ENCODE data around the gene TLE1.

- TF ChIP-seq CTCF (IDR thresholded peaks at IDR 0.05; ENCODE audit: low read depth, low read length) (no peak), POLR2A (IDR thresholded peaks at IDR 0.05; ENCODE audit: extremely low read depth, insufficient read length) (no peak), MYC (IDR thresholded peaks at IDR 0.05; ENCODE audit: low read depth, low read length) (no peak)
- TF ChIP-seq, protein P1, sequence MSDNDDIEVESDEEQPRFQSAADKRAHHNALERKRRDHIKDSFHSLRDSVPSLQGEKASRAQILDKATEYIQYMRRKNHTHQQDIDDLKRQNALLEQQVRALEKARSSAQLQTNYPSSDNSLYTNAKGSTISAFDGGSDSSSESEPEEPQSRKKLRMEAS (IDR thresholded peaks at IDR 0.05; ENCODE audit: low read depth, low read length): no peak
Observed at GRCh38 chr9:81610740-81611107, 78.6 kb downstream of the TLE1 start.

Measured in NB4 (cell line).